ENCODE results near the gene PLOD3. TPM values are rescaled to one million over a fixed set of nuclear protein-coding genes. Genes with fewer than 3 reads are reported as not detected.

Gene PLOD3
- total and polyA plus RNA-seq, 4 donors = 38.9 to 104 (median 58.2) TPM

DNA sequence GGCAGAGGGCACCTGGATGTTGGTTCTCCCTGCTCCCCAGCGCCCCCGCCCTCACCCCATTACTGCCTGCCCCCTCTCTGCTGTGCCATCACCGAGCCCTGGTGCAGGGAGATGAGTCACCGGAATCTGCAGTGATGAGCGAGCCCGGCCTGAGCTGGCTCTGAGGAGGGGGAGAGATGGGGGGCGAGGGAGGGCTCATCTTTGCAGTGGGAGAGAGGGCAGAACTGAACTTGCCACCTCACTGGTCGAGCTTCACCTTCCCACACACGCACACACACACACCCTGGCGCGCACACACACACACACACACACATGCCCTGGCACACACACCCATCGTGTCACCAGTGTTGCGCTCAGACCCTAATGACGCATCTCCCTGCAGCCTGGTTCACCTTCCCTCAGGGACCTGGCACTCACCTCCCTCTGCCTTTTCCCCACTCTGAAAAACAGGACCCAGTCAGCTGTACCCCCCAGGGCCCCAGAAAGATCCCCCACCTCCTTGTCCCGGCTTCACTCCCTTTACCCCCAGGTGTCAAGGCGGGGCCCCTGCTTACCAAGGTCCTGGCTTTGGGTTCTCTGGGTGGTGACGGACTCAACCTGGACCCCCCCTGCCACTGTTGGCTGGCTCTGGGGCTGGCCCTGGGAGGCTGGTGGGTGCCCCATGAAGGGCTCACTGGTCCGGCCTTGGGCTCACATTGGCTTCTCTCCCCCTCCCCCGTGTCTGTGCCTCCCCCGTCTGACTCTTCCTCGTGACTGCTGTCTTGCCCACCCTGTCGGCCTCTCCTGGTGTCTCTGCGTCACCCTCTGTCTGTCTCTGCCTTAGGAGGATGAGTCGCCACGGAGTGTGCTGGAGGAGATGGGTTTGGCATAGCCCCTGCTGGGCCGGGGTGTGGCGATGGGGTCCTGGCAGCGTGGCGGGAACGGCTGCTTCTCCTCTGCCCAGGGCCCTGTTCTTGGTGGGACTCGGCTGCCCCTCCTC is 57.4 kb downstream of the PLOD3 start:
- peaks cover 0 to 28% (median 16%) of the 10 kb centered on the region in 5 donors for H3K4me1 ChIP-seq (ENCODE audit: control insufficient read depth in 5 of 5, insufficient read depth in 5 of 5, low read length in 5 of 5)
- ATAC-seq (ENCODE audit: insufficient read depth, low FRiP score) = no peak
- H3K4me3 ChIP-seq = no peak overlapping the region
- no peak for DNase-seq
- WGBS, 2 donors = 83 to 88% methylated on average over 29 to 31 of the region's 31 CpGs
- H3K27me3 ChIP-seq (ENCODE audit: control insufficient read depth in 3 of 3, insufficient read depth in 3 of 3, low read length in 2 of 3) = peaks cover 7 to 8% (median 7%) of the 10 kb centered on the region in 3 donors
- H3K9me3 ChIP-seq (ENCODE audit: control insufficient read depth in 4 of 4, insufficient read depth in 3 of 4, low read length in 3 of 4) = peaks cover 0 to 5% (median 0%) of the 10 kb centered on the region in 4 donors
- H3K9ac ChIP-seq (ENCODE audit: insufficient read depth in 1 of 2, low read length in 2 of 2) = no peak overlapping the region
- TF ChIP-seq, protein P1, sequence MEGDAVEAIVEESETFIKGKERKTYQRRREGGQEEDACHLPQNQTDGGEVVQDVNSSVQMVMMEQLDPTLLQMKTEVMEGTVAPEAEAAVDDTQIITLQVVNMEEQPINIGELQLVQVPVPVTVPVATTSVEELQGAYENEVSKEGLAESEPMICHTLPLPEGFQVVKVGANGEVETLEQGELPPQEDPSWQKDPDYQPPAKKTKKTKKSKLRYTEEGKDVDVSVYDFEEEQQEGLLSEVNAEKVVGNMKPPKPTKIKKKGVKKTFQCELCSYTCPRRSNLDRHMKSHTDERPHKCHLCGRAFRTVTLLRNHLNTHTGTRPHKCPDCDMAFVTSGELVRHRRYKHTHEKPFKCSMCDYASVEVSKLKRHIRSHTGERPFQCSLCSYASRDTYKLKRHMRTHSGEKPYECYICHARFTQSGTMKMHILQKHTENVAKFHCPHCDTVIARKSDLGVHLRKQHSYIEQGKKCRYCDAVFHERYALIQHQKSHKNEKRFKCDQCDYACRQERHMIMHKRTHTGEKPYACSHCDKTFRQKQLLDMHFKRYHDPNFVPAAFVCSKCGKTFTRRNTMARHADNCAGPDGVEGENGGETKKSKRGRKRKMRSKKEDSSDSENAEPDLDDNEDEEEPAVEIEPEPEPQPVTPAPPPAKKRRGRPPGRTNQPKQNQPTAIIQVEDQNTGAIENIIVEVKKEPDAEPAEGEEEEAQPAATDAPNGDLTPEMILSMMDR (IDR thresholded peaks at IDR 0.05; ENCODE audit: control extremely low read depth, extremely low read depth) = no peak
- H3K27ac ChIP-seq (ENCODE audit: low read depth in 1 of 2, low read length in 1 of 2) = no peak overlapping the region
- peaks cover 3 to 26% (median 12%) of the 10 kb centered on the region in 4 donors for H3K36me3 ChIP-seq (ENCODE audit: control insufficient read depth in 4 of 4, insufficient read depth in 4 of 4, low read length in 4 of 4)

DNA sequence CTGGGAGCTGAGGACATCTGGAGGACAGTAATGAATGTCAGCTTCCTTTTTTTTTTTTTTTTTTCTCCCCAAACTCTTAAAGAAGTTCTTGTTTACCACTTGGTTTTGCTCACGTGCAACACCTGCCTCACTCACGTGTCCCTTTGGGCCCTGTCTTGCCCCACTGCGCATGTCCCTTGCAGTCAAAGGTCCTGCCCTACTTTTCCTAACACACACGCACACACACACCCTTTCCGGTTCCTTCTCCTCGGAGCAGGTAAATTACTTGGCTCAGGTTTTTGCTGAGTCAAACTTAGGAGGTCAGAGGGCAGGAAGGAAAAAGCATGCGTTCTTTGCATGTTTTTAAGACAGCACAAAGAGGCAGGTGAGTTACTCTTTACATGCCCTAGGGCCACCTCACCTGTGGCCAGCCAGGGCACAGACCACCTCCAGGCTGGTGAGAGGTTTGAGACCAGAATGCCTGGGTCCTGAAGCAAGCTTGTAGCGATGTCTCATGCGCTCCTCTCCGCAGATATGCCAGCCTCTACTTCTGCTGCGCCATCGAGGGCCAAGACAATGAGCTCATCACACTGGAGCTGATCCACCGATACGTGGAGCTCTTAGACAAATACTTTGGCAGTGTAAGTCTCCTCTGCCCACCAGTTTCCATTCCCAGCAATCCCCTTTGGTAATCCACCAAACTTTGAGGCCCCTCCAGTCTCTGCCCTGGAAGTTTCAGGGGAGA is 60.4 kb downstream of the PLOD3 start:
- TF ChIP-seq, protein P1 (IDR thresholded peaks at IDR 0.05; ENCODE audit: control extremely low read depth, extremely low read depth) = no peak
- ATAC-seq (ENCODE audit: insufficient read depth, low FRiP score) = no peak
- Histone ChIP-seq H3K9ac (ENCODE audit: insufficient read depth in 1 of 2, low read length in 2 of 2) (no peak overlapping the region), H3K27ac (ENCODE audit: low read depth in 1 of 2, low read length in 1 of 2) (no peak overlapping the region), H3K4me3 (no peak overlapping the region), H3K27me3 (ENCODE audit: control insufficient read depth in 3 of 3, insufficient read depth in 3 of 3, low read length in 2 of 3) (peaks cover 0 to 4% (median 4%) of the 10 kb centered on the region in 3 donors), H3K36me3 (ENCODE audit: control insufficient read depth in 4 of 4, insufficient read depth in 4 of 4, low read length in 4 of 4) (peaks cover 3 to 26% (median 12%) of the 10 kb centered on the region in 4 donors), H3K4me1 (ENCODE audit: control insufficient read depth in 5 of 5, insufficient read depth in 5 of 5, low read length in 5 of 5) (peaks cover 0 to 17% (median 7%) of the 10 kb centered on the region in 5 donors), H3K9me3 (ENCODE audit: control insufficient read depth in 4 of 4, insufficient read depth in 3 of 4, low read length in 3 of 4) (peaks cover 0 to 5% (median 0%) of the 10 kb centered on the region in 4 donors)
- WGBS, 2 donors = 90% methylated on average over 14 of the region's 14 CpGs
- DNase-seq = no peak

DNA sequence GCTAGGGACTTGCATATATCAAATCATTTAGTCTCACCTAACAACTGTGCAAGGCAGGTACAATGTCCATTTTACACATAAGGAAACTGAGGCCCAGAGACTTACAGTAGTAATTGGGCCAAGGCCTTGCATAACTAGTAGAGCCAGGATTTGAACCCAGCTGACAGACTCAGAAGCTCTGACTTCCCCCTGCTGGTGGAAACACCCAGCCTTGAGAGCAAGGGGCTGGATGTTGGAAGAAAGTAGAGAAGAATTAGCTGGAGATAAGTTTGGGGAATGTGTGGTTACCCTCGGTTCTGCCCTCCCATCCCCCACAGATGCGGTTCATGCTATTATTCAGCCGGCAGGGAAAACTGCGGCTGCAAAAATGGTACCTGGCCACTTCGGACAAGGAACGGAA is 61.1 kb downstream of the PLOD3 start:
- Histone ChIP-seq H3K4me1 (ENCODE audit: control insufficient read depth in 5 of 5, insufficient read depth in 5 of 5, low read length in 5 of 5) (peaks cover 0 to 12% (median 7%) of the 10 kb centered on the region in 5 donors), H3K36me3 (ENCODE audit: control insufficient read depth in 4 of 4, insufficient read depth in 4 of 4, low read length in 4 of 4) (peaks cover 3 to 22% (median 12%) of the 10 kb centered on the region in 4 donors), H3K4me3 (no peak overlapping the region), H3K27ac (ENCODE audit: low read depth in 1 of 2, low read length in 1 of 2) (no peak overlapping the region), H3K9ac (ENCODE audit: insufficient read depth in 1 of 2, low read length in 2 of 2) (no peak overlapping the region), H3K9me3 (ENCODE audit: control insufficient read depth in 4 of 4, insufficient read depth in 3 of 4, low read length in 3 of 4) (peaks cover 0 to 3% (median 0%) of the 10 kb centered on the region in 4 donors), H3K27me3 (ENCODE audit: control insufficient read depth in 3 of 3, insufficient read depth in 3 of 3, low read length in 2 of 3) (peaks cover 0 to 4% (median 0%) of the 10 kb centered on the region in 3 donors)
- WGBS, 2 donors = 83 to 94% methylated on average over 6 of the region's 6 CpGs
- ATAC-seq (ENCODE audit: insufficient read depth, low FRiP score) = no peak
- no peak for DNase-seq
- TF ChIP-seq, protein P1 (IDR thresholded peaks at IDR 0.05; ENCODE audit: control extremely low read depth, extremely low read depth) = no peak

Small RNAs within 50 kb of the gene (small RNA-seq; reads per million reads assigned to genes)
- gene MIR4653 (ENCODE audit: low replicate concordance) = not detected

Other genes starting within 250 kb of the PLOD3 start
- 1 to 10 TPM; 2.0 to 5.5 TPM for gene MUC12, start 248.0 kb downstream of the PLOD3 start, total RNA-seq
- 1 to 10 TPM; 1.4 to 3.7 TPM for gene MUC12, start 248.0 kb downstream of the PLOD3 start, polyA plus RNA-seq
- gene MUC17, start 197.5 kb downstream of the PLOD3 start, total RNA-seq = not detected
- not detected for gene MUC17, start 197.5 kb downstream of the PLOD3 start, polyA plus RNA-seq
- 10 to 100 TPM; 32.6 to 56.6 TPM for gene TRIM56, start 132.1 kb downstream of the PLOD3 start, total RNA-seq
- gene TRIM56, start 132.1 kb downstream of the PLOD3 start, polyA plus RNA-seq = 10 to 100 TPM; 14.4 to 15.7 TPM
- gene SERPINE1, start 90.5 kb downstream of the PLOD3 start, total RNA-seq = 10 to 100 TPM; 18.6 to 55.4 TPM
- gene SERPINE1, start 90.5 kb downstream of the PLOD3 start, polyA plus RNA-seq = 100 to 1,000 TPM in 1 of 2 donors, 10 to 100 TPM in 1; 12.4 to 436 TPM
- 10 to 100 TPM; 42.7 to 74.7 TPM for gene AP1S1, start 63.1 kb downstream of the PLOD3 start, total RNA-seq
- 10 to 100 TPM; 54.9 to 66.9 TPM for gene AP1S1, start 63.1 kb downstream of the PLOD3 start, polyA plus RNA-seq
- 1 to 10 TPM in 1 of 2 donors, under 1 TPM in 1; 0.55 to 1.4 TPM for gene VGF, start 52.0 kb downstream of the PLOD3 start, total RNA-seq
- gene VGF, start 52.0 kb downstream of the PLOD3 start, polyA plus RNA-seq = under 1 TPM; 0.08 to 0.29 TPM
- not detected for gene NAT16, start 37.3 kb downstream of the PLOD3 start, total RNA-seq
- under 1 TPM in 1 of 2 donors, not detected in 1; 0.01 TPM for gene NAT16, start 37.3 kb downstream of the PLOD3 start, polyA plus RNA-seq
- not detected for gene MOGAT3, start 16.5 kb downstream of the PLOD3 start, total RNA-seq
- gene MOGAT3, start 16.5 kb downstream of the PLOD3 start, polyA plus RNA-seq = not detected
- gene ZNHIT1, start 584 bp upstream of the PLOD3 start, total RNA-seq = 10 to 100 TPM; 49.2 to 72.3 TPM
- gene ZNHIT1, start 584 bp upstream of the PLOD3 start, polyA plus RNA-seq = 100 to 1,000 TPM in 1 of 2 donors, 10 to 100 TPM in 1; 69.4 to 167 TPM
- gene CLDN15, start 20.2 kb upstream of the PLOD3 start, total RNA-seq = 1 to 10 TPM; 5.2 to 7.3 TPM
- gene CLDN15, start 20.2 kb upstream of the PLOD3 start, polyA plus RNA-seq = 1 to 10 TPM; 5.9 to 8.0 TPM
- 100 to 1,000 TPM; 109 to 169 TPM for gene FIS1, start 27.5 kb upstream of the PLOD3 start, total RNA-seq
- gene FIS1, start 27.5 kb upstream of the PLOD3 start, polyA plus RNA-seq = 100 to 1,000 TPM; 150 to 235 TPM
- 10 to 100 TPM; 37.8 to 44.7 TPM for gene IFT22, start 104.2 kb upstream of the PLOD3 start, total RNA-seq
- 10 to 100 TPM; 23.6 to 30.1 TPM for gene IFT22, start 104.2 kb upstream of the PLOD3 start, polyA plus RNA-seq
- 1 to 10 TPM in 1 of 2 donors, under 1 TPM in 1; 0.25 to 4.7 TPM for gene COL26A1, start 145.3 kb upstream of the PLOD3 start, total RNA-seq
- under 1 TPM; 0.05 to 0.31 TPM for gene COL26A1, start 145.3 kb upstream of the PLOD3 start, polyA plus RNA-seq

All from lung (tissue), 13 donors.